D721Med (cell line): ENCODE results near the gene TEX35.

Experiments used
- DNase-seq: peaks from one replicate; pipeline ENCODE4 v3.0.0; 2011; ENCODE audit warnings: low spot score; ENCODE audit not compliant: insufficient read length
- FAIRE-seq: peaks from 2 replicates; lab custom pipeline; 2011; peaks lifted over from hg19 to GRCh38; lab: Jason Lieb, UNC
- CTCF ChIP-seq: IDR thresholded peaks from 2 replicates; pipeline ENCODE4 v1.5.1; 2012; ENCODE audit warnings: mild to moderate bottlenecking, control low read depth; ENCODE audit not compliant: insufficient read depth; ENCODE audit errors: missing control alignments

The TEX35 gene

DNA sequence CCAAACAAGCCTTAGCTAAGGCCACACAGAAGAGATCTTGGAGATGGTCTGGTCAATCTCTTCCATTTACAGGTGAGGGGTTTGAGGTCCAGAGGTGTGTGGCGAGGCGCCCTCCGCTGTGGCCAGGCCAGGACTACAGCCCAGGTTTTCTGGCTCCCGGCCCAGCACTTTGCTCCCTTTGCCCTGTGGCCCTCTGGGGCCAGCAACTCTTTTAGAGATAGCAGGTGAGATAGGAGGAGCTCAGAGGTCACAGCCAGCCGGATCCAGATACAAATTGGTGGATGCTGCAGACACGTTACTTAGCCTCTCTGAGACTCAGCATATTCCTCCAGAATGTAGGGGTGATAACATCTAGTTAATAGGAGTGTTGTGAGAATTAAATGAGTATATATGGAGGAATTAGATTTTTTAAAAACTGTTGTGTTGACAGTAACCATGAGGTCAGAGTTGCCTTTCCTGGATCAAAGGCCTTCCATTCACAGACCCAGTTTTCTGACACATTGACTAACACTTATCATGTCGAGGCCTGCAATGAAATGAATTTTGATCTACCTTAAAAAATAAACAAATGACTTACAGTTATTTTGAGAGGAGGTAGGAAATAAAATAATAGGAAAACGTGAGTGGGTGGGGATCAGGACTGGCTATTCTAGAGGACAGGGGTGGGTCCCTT lies 16.6 kb downstream of the TEX35 start:
- FAIRE-seq (no peak), DNase-seq (no peak)
- no peak for TF ChIP-seq CTCF

GRCh38 chr1:178530037-178530402 lies 17.1 kb downstream of the TEX35 start:
- DNase-seq (no peak), FAIRE-seq (no peak)
- TF ChIP-seq CTCF, result no peak

DNA sequence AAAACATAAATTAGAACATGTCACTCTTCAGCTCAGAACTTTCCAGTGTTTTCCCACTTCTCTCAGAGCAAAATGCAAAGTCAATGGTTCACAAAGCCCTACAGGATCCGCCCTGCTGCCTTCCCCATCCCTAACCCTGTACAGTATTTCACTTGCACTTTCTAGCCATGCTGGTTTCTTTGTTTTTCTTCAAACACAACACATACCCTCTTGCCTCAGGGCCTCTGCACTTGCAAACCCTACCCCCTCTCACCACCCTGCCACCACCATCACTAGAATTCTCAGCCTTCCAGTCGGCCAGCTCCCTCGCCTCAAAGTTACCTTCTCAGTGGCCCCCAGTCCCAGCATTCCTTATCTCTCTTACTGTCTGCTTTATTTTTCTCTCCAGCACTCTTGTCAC lies 17.6 kb downstream of the TEX35 start:
- DNase-seq (no peak), FAIRE-seq (no peak)
- no peak for TF ChIP-seq CTCF

- TF ChIP-seq CTCF, result no peak
- DNase-seq (no peak), FAIRE-seq (no peak)
These were observed 19.0 kb downstream of the TEX35 start for GRCh38 chr1:178531887-178532286.

DNA sequence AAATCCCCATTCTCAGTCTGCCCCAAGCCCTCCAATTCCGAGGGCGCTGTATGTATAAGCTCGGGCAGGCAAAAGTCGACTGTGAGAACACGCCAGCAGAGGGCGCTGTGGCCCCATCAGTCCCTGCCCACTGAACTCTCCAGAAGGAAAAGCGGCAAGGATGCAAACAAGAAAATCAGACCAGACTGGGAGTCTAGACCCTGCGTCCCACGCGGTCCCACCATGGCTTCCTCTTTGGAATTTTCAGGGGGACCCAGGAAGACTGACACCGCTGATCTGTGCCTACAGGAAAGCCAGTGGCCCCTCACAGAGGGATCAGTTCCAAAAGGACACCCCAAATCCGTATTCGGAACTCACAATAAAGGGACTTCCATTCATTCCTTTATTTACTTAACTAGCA lies 19.5 kb downstream of the TEX35 start:
- peak; percentile 98 for DNase-seq
- FAIRE-seq, result peak; percentile 91
- TF ChIP-seq CTCF, result peak; percentile 99

DNA sequence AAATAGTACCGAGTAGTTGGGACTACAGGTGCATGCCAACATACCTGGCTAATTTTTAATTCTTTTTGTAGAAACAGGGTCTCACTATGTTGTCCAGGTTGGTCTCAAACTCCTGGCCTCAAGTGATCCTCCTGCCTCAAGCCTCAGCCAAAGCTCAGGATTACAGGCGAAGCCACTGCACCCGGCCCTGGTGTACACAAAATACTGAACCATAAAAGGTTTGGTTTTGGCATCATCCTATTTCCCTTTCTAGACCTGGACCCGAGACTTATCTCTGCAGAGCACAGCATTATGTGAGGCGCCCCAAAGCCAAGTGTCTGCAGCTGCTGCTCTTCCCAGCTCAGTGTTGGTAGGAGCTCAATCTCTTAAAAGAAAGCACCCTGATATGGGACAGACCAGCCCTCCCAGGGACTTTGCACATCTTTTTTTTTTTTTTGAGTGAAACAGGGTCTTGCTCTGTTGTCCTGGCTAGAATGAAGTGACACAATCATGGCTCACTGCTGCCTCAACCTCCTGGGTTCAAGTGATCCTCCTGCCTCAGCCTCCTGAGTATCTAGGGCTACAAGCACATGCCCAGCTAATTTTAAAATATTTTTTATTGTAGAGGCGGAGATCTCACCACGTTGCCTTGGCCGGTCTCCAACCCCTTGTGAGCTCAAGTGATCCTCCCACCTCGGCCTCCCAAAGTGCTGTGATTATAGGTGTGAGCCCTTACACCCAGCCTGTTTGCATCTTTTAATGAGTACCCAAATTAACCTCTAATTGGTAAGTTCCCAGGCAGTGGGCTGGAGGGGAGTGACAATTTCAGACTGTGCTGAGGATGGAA lies 20.4 kb downstream of the TEX35 start:
- FAIRE-seq, result no peak
- DNase-seq, result no peak
- no peak for TF ChIP-seq CTCF
